GM21717 (cell line): ENCODE results near the gene CAMK2D.
A peak's percentile ranks its signal among the peaks of the same experiment; 100 is the strongest.

Experiments
- ATAC-seq: cut with Tn5 transposase; IDR thresholded peaks from one replicate; pipeline ENCODE4 v1.9.1; 2021; ENCODE audit warnings: mild to moderate bottlenecking, moderate library complexity; ENCODE audit not compliant: unreplicated experiment

The CAMK2D gene

DNA sequence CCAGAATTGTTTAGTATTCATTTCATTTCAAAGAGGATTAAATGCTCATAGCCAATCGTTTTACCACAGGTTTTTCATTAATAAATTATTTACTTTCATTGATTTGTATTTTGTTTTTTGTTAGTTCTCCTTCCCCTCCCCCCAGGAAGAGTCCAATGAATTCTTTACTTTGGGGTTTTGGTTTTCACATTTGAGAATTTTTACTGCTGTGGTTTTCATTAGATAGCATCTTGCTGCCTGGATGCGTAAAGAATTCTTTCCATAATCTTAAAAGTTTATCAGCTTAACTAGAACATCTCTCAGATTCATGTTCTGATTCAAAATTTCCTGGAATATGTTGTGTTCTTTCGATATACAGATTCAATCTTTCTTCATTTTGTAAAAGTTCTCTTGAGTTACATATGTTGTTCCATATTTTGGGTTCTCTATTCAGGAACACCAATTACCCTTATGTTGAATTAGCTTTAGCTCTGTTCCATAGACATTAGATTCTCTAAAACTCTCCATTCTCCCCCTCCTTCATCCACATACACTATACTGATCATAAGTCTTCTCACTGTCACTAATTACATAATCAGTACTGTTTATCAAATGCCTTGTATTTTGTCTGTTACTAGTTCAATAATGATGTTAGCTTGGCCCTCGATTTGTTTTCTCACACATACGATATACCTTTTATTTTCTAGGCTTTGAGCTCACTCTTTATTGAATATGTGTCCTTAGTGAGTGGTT, 184.4 kb downstream of the CAMK2D start:
- no peak for ATAC-seq

DNA sequence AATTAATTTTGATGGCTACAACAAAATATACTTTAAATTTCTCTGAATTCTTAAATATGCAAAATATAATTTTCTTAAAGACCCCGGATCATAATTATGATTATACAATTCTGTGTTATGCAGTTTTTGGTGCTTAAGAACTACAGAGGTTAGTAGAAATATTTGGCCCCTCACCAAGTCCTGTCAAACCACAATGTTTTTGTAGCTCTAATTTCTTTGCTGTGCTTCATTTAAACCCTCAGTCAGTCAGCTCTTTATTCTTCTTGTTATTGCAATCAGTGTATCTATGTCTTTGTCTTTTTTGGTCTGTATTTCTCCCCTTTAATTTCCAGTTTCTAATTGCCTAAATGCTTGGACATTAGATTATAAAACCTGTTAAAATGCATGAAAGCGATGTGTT, 186.1 kb downstream of the CAMK2D start:
- ATAC-seq = no peak

- ATAC-seq = no peak
Measured at GRCh38 chr4:113574636-113575103, 186.9 kb downstream of the CAMK2D start.

GRCh38 chr4:113572620-113573019, 188.9 kb downstream of the CAMK2D start:
- ATAC-seq = no peak

GRCh38 chr4:113566015-113566795, 195.3 kb downstream of the CAMK2D start:
- ATAC-seq = peak; percentile 22

DNA sequence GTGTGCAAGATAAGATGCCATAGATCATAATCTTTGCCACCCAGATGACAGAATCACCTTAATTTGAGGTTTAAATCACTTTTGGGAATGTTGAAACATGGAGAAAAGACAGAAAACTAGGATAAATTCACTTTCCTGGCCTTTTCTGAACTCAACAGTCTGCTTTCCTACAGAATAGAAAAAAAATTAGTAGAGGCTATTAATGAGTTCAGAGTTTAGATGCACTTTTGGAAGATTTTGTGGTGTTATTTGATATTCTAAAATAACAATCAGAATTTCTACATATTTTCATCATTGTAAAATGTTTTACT, 195.9 kb downstream of the CAMK2D start:
- ATAC-seq = no peak

- peak; percentile 35 for ATAC-seq
Measured at GRCh38 chr4:113564493-113564892, 197.0 kb downstream of the CAMK2D start.

- peak; percentile 25 for ATAC-seq
Measured at GRCh38 chr4:113563691-113564378, 197.7 kb downstream of the CAMK2D start.

GRCh38 chr4:113561758-113562157, 199.8 kb downstream of the CAMK2D start:
- no peak for ATAC-seq

DNA sequence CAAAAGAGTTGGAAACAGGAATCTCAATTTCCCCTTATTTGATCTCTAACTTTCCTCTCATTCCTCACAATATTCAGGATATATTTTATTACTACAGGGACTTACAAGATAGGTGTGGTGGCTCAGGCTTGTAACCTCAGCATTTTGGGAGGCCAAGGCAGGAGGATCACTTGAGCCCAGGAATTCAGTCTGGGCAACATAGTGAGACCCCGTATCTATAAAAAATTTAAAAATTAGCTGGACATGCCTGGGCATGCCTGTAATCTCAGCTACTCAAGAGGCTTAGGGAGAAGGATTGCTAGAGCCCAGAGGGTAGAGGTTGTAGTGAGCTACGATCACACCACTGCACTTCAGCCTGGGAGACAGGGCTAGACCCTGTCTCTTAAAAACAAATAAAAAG, 200.4 kb downstream of the CAMK2D start:
- ATAC-seq = no peak

DNA sequence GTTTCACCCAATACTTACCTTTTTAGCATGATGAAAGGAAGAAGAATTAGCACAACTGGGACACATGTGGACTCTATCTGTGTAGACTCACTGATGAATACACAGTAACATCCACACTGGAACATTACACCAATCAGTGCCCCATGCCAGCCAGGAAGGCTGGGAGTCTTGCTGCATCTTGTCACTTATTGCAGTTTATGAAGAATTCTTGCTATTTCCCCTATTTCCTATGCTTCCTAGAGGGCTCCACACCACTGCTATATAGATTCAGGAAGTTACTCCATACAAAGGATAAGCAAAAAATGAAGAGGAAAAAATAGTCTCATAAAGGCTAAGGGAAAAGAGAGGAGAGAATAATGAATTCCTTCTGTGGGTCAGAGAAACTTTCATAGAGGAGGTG, 201.0 kb downstream of the CAMK2D start:
- ATAC-seq = no peak

GRCh38 chr4:113559947-113560346, 201.6 kb downstream of the CAMK2D start:
- no peak for ATAC-seq

DNA sequence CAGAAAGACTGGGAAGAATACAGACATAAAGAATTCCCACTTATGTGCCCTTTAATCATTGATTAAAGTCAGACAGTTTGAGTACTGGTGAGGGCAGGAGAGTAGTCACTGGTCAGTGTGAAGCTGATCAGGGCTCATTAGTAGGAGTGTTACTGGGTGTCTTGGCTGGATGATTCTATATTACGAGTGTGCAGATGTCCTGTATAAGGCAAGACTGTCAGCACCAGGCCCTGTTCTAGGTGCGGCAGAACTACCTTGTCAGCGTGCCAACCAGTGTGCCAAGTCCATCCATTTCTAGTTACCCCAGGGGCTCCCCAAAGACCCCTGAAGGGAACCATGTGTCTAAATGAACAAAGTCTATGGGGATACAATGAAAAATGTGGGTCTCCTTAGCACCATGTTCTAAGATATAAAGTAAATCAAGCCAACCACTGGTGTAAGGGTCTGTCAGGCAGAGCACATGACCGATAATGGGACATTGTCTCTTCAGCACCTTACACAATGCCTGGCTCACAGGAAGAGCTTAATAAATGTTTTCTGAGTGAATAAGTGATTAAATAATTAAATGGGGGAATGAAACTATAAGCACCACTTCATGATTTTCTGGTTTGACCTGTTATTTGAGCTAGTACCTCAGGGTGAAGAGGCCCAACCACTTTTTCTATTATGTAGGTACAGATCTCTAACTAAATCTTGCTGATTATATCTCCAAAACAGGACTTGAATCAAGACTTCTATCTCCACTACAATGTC, 205.0 kb downstream of the CAMK2D start:
- ATAC-seq = no peak

- ATAC-seq = no peak
Measured at GRCh38 chr4:113555868-113556267, 205.7 kb downstream of the CAMK2D start.

DNA sequence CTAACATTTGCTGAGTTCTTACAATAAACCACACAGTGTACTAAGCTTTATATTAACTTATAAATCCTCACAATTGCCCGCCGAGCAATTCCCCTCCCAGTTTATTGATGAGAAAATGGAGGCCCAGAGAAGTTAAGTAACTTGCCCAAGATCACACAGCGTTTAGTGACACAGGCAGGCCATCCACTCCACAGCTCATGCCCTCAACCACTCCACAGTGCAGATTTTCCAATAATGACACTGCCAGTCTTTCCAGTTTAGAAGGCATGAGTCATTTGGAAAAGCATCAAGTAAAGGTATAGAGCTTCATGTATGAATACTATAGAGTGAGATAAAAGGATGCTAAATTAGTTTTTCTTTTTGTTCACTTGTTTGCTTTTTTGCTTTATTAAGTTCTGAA, 208.5 kb downstream of the CAMK2D start:
- ATAC-seq = no peak

DNA sequence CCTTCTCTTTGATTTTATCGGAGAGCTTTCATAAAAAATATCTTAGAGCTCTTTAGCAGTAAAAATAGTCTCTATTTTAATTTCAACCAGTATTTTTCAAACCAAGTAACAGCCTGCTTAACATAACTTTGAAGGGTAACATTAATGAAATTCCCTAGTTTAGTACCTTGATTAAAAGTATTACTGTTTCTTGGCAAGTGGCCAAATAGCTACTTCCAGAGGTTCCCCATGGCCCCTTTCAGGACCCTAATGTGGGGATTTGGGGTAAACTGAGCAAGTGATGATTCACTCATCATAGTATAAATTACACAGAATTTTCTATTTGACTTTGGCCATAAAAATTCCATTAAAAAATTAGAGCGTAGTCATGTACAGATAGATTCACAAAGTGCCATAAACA, 211.0 kb downstream of the CAMK2D start:
- ATAC-seq = no peak

DNA sequence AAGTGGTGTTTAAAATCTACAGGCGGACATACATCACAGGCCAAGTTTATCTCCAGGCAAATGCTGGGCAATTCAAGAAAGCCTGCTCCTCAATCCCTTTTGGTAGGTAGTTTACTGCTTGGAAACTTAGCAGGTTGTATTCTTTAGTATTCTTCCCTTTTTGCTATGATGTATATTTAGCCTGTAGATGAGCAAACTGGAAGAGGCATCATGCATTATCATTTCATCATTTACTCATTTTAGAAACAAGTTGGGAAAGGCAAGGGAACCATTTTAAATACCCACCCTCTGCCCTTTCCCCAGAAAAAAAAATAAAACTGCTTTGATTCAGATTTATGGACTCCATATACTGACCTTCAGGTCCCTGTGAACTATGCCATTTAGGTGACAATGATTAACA, 213.2 kb downstream of the CAMK2D start:
- no peak for ATAC-seq

GRCh38 chr4:113547487-113548042, 214.0 kb downstream of the CAMK2D start:
- peak; percentile 97 for ATAC-seq

GRCh38 chr4:113541933-113542332, 219.6 kb downstream of the CAMK2D start:
- no peak for ATAC-seq

DNA sequence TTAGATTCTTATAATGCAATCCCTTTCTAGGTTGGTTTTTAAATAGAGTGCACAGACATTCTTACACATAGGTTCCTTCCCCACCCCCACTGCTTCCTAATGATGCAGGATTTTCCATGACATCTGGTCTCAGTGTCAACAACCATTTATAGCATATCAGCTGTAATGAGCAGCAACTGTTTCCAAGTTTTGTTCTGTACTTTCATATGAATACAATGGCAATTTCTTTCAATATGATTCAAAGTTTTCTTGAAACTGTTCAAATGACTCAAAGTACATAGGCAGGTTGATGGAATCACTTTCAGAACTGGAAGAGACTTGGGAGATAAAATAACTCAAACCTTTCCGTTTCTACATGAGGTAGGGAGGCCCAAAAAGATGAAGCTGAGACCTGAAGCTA, 220.7 kb downstream of the CAMK2D start:
- ATAC-seq = no peak

- ATAC-seq = peak; percentile 44
Measured at GRCh38 chr4:113539408-113539807, 222.1 kb downstream of the CAMK2D start.
